Activated CD8-positive, alpha-beta memory T cell treated with anti-CD3 and anti-CD28 coated beads, Interleukin-2, amount 50 U/mL, for 4 hours (primary cell): ENCODE data around the gene ARSB.
"Not testable (repeated sequence)": the region's sequence is repeated elsewhere in the genome, so short reads cannot be mapped to it uniquely, and the experiment has no call there.

Source experiments
- DNase-seq: peaks from one replicate; pipeline ENCODE4 v3.0.0-alpha.2; 2020

ARSB gene

DNA sequence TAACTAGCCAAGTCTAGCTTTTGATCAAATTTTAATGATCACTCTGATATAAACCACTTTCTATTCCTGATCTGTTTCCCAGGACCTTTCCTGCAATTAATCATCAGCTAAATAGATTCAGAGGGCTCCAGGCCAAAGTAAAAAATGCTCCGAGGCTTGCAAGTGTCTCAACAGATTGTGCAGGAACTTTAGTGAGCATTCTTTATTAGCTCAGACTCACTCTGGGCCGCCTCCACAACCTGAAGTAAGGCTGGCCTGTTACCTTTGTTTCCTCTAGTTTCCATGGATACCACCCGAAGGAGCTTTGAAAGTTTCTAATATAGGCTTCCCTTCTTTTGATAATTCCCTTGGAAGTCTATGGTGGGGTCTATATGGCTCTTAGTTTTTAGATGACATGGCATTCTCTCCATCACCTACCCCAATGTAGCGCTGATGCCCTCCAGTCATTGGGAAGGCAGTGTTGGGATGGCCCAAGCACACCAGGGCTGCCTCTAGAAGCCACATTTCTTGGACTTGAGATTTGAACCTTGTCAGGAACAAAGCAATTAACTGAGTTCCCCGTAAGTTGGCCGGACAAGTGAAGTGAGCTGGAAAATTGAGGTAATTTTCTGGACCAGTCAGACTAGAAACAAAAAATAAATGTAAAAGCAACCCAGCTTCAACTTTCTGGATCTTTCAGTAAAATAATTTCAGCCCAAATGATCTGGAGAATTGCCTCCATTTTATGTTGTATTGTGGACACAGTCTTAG is 238.9 kb downstream of the ARSB start:
- DNase-seq = no peak

DNA sequence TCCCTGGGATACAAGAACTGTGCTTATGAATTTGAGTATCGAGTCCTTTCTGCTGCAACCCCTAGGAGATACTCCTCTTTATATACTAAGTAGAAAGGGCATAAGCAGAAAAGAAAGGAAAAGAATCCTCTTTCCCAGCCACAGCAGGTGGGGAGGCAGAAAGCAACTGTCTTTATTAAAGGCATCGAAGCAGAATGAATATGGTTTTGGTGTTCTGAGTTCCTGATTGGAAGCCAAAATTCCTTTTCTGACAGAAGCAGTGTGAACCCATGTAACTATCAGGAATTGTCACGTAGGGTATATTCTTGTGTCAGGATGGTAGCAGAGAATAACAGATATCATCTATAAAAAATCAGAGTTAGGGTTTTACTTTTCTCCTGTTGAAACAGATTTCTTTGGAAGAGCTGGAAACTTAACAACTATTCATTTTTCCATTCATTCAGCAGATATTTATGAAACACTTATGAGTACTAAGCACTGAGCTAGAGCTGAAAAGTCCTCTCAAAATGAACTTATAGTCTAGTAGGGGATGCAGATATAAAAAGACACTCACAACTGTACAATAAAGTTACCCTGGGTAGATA is 240.1 kb downstream of the ARSB start:
- no peak for DNase-seq

DNA sequence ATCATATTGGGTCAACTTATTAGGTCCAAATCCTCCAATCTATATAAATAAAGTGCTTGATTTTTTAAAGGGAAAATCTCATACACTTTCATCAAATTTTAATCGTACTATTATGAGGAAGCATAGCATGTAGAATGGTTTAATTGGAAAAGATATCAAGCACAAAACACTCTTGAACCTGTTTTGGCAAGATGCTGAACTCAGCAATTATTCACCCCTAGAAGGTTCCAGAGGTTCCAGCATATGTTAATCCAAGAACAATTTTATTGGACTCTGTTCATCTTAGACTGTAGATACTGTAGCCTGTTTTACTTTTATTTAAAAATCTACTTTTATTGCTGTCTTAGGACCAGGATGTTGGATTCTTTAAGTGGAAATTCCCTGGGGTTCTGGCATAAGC is 244.1 kb downstream of the ARSB start:
- no peak for DNase-seq

DNA sequence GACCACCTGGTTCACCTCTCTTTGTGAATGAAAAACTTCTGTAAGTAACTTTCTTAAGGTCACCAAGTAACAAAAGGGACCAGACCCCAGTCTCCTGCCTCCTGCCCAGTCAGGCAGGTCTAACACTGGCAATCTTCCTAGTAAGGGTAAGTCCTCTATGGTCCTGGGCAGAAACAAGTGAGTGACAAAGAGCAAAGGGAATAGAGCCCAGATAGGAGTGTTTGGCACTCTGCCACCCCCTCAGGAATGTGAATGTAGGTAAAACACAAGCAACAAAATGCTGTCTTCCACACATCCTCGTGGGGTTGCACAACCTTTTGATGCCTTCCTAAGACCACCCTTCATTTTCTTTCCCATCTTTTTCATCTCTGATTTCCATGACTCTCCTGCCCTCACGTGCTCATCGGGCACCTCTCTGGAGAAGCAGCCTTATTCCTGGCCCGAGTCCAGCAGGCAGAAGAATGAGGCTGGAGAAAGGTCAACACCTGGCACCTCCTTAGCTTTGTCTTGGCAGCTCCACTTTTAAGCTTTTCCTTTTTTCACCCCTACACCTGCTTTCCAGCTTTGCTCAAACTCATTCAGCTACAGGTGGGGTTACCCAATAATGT is 246.3 kb downstream of the ARSB start:
- no peak for DNase-seq

DNA sequence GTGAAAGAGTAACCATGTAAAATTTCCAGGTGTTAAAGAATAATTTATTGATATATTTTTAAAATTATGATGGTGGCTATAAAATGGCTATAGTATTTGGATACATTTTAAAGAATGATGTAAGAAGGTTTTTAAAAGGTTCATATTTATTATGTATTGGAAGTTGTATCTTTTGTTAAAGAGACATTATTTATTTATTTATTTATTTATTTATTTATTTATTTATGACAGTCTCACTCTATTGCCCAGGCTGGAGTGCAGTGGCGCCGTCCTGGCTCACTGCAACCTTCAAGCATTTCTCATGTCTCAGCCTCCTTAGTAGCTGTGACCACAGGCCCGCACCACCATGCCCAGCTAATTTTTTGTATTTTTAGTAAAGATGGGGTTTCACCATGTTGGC is 247.0 kb downstream of the ARSB start:
- no peak for DNase-seq

DNA sequence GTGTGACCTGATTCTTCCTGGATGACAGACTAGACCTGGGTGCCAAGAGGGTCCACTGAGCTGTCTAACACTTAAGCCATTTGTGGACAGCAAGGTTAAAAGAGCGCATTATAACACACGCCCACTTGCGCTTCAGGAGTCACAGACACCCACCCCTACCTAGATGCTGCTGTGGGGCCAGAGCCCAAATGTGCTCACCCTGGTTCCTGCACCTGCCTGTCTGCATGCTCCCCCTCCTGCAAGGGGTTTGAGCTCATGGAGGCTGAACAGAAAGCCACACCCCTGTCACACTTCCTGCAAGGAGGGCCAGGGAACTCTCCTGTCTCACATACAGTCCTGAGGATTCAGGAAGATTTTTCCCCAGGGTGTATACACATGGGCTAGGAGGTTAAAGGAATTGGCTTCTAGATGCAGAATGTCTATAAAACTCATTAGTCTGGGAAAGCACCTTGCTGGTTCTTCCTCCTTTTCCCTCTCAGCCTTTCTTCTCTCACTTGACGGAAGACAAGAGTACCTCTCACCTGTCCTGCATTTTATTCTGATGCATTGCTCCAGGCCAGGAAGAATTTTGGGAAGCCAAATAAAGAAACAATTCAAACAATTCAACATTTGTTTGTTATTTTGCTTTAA is 249.2 kb downstream of the ARSB start:
- DNase-seq = no peak

DNA sequence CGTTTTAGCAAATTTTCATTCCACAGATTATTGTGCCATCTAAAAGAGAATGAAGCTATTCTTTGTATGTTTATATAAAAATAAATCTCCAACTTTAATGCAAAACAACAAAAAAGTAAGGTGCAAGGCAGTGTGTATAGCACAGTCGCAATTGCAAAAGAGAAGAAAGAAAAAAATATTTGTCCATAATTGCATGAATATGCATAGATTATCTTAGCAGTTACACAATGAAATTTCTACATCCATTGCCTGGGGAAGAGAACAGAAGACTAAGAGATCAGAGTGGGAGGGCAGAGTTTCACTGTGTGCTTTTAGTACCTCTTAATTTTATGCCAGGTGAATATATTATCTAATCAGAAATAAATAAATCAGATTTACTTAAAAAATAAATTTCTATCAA is 250.2 kb downstream of the ARSB start:
- no peak for DNase-seq

DNA sequence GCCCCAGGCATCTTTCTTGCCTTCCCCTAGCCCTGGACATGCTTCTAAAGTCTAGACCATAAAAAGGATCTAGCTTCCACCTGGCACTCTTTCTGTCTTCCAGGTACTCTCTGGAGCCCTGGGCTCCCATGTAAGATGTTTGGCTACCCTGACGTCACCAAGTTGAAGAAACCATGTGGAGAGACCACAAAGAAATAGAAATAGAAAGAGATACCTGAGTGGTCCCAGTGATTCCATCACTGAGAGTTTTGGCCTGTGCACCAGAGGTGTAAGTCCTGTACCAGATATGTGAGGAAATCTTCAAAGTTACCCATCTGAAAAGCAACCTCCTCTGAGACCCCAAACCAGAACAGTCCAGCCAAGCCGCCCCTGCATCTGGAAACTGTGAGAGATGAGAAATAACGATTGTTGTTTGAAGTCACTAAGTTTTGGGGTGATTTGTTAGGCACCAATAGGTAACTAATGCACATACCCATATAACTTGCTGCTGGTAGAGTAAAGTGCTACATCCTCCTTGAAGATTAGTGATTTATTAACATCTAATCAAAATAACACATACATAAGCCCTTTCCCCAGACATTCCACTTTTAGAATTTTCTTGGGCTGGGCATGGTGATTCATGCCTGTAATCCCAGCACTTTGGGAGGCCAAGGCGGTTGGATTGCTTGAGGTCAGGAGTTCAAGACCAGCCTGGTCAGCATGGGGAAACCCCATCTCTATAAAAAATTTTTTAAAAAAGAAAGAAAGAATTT is 250.8 kb downstream of the ARSB start:
- DNase-seq = no peak

DNA sequence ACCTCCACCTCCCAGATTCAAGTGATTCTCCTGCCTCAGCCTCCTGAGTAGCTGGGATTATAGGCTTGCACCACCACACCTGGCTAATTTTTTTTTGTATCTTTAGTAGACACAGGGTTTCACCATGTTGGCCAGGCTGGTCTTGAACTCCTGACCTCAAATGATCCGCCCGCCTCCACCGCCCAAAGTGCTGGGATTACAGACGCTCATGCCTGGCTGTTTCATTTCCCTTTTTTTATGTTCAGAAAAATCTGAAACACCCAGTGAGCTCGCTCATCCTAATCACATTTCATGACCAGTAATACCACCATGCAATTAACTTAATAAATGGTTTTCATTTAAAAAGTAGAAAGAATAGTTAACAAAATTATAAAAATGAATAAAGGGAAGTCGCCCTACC is 252.4 kb downstream of the ARSB start:
- not testable (repeated sequence) for DNase-seq

DNA sequence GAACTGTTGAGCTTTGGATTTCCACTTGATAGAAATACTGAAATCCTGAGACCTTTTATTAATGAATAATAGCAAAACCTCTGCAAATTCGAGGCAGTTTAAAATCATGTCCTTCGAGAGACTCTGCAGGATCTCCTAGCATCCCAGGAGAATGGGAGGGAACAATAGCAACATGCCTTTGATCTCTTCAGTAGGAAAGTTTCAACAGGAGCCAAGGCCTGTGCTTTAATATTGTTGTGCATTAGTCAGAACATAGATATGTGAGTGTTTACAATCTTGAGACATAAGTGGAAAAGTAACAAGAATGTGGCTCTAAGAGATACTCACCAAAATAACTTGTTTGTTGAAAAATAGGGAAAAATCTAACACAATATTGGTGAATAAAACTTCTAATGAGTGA is 253.2 kb downstream of the ARSB start:
- DNase-seq = no peak

DNA sequence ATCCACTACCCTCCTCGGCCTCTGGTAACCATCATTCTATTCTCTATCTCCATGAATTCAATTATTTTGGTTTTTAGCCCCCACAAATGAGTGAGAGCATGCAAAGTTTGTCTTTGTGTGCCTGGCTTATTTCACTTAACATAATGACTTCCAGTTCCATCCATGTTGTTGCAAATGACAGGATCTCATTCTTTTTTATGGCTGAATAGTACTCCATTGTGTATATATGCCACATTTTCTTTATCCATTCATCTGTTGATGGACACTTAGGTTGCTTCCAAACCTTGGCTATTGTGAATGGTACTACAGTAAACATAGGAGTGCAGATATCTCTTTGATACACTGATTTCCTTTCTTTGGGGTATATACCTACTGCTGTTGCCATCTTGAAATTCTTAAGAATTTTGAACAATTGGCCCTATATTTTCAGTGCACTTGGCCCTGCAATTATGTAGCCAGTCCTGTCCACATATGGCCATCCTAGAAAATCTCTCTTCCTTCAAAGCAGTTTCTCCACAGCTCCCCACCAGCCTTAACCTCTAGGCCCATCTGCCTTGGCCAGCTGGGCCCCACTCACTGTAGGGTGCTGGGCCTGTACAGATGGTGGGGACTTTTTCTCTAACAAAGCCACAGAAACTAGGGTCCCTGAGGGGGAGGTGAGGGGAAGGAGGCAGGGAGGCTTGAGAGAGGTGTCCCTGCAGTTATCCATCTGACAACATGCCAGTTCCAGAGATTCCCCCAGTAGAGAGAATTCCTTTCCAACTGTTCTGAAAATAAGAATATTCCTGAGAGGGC is 254.6 kb downstream of the ARSB start:
- no peak for DNase-seq

DNA sequence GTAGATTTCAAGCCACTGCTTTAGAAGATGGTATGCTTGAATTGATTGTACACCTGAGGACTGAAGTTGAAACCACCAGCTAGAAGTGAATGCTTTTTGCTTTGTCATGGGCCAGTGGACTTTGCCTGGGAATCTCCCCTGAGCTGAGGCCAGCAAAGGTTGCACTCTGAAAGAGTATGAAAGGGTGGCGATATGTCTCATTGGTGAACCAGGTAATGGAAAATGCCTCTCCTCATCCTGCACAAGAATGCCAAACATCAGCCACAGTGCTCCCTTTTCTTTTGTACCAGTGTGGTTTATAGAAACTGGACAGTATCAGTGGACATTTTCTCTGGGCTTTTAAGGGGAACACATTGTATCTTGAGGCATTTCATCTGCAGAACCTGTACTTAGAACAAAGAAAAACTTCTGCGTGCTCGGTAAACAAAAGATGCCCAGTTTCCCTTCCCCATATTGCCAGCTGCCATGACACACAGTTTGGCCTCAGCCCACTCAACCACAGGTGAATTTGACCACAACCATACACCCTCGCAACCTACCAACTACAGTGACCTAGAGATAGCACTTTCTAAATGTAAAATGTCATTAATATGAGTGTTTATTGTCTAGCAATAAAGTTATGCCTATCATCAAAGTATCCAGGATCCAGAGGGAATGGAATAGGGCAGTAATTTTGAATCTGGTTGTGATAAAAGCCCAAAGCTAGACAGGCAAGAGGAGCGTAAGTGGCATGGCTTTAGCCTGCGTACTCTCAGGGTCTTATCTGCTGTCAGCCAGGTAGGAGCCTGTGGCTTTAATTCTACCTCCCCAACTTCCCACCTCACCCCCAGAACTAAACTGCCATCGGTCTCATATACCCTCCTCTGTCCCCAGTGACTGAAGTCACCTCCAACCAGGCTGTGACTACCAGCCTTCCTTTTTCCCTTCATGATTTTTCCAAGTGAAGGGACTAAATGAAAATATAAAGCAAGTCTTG is 257.0 kb downstream of the ARSB start:
- no peak for DNase-seq
